ENCODE measurements around the gene PVR.
A peak's percentile ranks its signal among the peaks of the same experiment; 100 is the strongest.

PVR gene

GRCh38 chr19:44642377-44642776, 1.3 kb upstream of the PVR start:
- no peak for DNase-seq (ENCODE audit: low read depth in 1 of 2, low spot score in 1 of 2)

- DNase-seq (ENCODE audit: low read depth in 1 of 2, low spot score in 1 of 2): no peak
Measured at GRCh38 chr19:44644402-44645016, 799 bp downstream of the PVR start.

GRCh38 chr19:44645407-44646048, 1.8 kb downstream of the PVR start:
- DNase-seq (ENCODE audit: low read depth in 1 of 2, low spot score in 1 of 2): no peak

DNA sequence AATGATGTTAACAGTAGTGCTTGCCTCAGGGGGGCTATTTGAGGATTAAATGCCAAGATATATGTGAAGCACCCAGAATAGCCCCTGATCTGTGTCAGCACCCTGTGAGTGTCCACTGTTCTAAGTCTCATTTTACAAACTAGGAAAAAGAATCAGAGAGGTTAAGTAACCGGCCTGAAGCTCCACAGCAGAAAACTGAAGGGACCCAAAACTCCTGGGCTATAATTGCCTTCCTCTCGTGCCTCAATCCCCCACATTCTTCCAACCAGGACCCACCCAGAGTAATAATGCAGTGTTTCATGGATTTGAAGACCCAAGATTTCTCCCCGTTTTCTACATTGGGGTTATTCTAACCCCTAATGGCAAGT, 2.3 kb downstream of the PVR start:
- DNase-seq (ENCODE audit: low read depth in 1 of 2, low spot score in 1 of 2): no peak

DNA sequence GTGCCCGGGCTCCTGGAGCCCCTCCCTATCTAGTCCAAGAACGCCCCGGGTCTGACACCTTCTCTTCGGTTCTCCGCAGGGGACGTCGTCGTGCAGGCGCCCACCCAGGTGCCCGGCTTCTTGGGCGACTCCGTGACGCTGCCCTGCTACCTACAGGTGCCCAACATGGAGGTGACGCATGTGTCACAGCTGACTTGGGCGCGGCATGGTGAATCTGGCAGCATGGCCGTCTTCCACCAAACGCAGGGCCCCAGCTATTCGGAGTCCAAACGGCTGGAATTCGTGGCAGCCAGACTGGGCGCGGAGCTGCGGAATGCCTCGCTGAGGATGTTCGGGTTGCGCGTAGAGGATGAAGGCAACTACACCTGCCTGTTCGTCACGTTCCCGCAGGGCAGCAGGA, 3.4 kb downstream of the PVR start:
- no peak for DNase-seq (ENCODE audit: low read depth in 1 of 2, low spot score in 1 of 2)

GRCh38 chr19:44648631-44649251, 5.0 kb downstream of the PVR start:
- no peak for DNase-seq (ENCODE audit: low read depth in 1 of 2, low spot score in 1 of 2)

DNA sequence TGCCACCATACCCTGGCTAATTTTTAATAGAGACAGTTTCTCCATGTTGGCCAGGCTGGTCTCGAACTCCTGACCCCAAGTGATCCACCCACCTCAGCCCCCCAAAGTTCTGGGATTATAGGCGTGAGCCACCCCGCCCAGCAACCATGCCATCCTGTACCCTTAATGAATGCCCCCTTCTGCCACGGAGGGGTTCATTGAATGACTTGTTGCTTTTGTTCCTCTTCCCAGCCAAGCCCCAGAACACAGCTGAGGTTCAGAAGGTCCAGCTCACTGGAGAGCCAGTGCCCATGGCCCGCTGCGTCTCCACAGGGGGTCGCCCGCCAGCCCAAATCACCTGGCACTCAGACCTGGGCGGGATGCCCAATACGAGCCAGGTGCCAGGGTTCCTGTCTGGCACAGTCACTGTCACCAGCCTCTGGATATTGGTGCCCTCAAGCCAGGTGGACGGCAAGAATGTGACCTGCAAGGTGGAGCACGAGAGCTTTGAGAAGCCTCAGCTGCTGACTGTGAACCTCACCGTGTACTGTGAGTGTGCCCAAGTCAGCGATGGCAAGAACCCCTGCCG, 6.0 kb downstream of the PVR start:
- no peak for DNase-seq (ENCODE audit: low read depth in 1 of 2, low spot score in 1 of 2)

DNA sequence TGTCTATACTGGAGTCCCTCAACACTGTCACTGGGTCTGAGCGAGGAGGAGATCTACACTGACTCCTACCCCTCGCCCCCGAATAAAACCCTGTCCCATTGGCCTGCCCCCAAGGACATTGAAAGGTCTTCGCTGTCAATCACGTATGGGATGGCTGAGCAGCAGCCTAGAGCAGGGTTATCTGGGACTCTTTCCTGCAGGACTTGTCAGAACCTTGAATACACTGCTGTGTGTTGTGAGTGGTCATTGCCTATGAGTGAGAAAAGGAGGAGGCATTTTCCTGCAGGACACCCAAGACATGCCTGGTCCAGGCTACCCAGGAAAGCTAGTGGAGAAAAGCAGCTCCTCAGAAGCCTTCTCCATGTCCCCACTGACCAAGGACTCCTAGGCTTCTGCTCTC, 9.6 kb downstream of the PVR start:
- no peak for DNase-seq (ENCODE audit: low read depth in 1 of 2, low spot score in 1 of 2)

- DNase-seq (ENCODE audit: low read depth in 1 of 2, low spot score in 1 of 2): peak; percentile 9 to 32
Measured at GRCh38 chr19:44653977-44654774, 10.5 kb downstream of the PVR start.

GRCh38 chr19:44657211-44657921, 13.7 kb downstream of the PVR start:
- DNase-seq (ENCODE audit: low read depth in 1 of 2, low spot score in 1 of 2): peak; percentile 37 to 41

DNA sequence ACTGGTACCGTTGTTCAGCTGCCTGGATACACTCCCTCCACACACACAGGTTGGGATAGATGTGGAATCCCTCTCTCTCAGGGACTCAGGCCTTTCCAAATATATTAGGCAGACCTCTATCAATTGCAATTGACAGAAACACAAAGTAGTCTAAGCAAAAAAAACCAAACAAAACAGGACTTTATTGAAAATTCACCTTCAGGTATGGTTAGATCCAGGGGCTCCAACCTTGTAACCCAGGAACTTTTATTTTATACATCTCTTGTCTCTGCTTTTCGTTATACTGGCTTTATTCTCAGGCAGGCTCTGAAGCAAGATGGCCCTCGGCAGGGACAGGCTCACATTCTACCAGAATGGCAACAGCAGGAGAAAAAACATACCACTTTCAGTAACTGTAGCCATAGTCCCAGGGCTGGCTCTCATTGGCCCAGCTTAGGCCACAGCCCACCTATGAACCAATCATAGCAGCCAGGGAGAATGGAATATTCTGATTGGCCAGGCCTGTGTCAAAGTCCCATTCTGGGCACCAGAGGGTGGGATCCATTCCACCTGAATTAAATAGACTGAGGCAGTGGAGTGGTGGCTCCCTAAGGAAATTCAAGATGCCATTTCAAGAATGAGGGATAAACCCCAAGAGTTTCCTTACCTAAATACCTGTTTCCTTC, 14.5 kb downstream of the PVR start:
- DNase-seq (ENCODE audit: low read depth in 1 of 2, low spot score in 1 of 2): no peak

- no peak for DNase-seq (ENCODE audit: low read depth in 1 of 2, low spot score in 1 of 2)
Measured at GRCh38 chr19:44660081-44660480, 16.4 kb downstream of the PVR start.

- no peak for DNase-seq (ENCODE audit: low read depth in 1 of 2, low spot score in 1 of 2)
Measured at GRCh38 chr19:44661205-44661604, 17.5 kb downstream of the PVR start.

DNA sequence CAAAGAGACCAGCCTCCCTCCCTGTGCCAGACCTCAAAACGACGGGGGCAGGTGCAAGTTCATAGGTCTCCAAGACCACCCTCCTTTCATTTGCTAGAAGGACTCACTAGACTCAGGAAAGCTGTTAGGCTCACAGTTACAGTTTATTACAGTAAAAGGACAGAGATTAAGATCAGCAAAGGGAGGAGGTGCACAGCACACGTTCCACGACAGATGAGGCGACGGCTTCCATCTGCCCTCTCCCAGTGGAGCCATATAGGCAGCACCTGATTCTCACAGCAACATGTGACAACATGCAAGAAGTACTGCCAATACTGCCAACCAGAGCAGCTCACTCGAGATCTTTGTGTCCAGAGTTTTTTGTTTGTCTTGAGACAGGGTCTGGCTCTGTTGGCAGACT, 18.2 kb downstream of the PVR start:
- no peak for DNase-seq (ENCODE audit: low read depth in 1 of 2, low spot score in 1 of 2)

DNA sequence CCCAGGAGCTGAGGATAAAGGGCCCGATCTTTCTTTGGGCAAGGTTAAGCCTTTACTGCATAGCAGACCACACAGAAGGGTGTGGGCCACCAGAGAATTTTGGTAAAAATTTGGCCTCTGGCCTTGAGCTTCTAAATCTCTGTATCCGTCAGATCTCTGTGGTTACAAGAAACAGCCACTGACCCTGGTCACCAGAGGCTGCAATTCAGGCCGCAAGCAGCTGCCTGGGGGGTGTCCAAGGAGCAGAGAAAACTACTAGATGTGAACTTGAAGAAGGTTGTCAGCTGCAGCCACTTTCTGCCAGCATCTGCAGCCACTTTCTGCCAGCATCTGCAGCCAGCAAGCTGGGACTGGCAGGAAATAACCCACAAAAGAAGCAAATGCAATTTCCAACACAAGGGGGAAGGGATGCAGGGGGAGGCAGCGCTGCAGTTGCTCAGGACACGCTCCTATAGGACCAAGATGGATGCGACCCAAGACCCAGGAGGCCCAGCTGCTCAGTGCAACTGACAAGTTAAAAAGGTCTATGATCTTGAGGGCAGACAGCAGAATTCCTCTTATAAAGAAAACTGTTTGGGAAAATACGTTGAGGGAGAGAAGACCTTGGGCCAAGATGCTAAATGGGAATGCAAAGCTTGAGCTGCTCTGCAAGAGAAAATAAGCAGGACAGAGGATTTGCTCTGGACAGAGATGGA, 19.1 kb downstream of the PVR start:
- no peak for DNase-seq (ENCODE audit: low read depth in 1 of 2, low spot score in 1 of 2)

DNA sequence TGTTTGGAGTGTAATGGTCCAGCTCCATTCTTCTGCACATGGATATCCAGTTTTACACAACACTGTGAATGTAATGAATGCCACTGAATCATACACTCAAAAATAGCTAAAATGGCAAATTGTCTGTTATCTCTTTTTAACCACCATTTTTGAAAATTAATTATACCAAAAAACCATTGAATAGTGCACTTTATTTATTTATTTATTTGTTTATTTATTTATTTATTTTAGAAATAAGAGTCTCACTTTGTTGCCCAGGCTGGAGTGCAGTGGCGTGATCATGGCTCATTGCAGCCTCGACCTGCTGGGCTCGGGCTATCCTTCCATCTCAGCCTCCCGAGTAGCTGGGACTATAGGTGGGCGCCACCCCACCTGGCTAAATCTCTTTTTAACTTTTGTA, 20.3 kb downstream of the PVR start:
- DNase-seq (ENCODE audit: low read depth in 1 of 2, low spot score in 1 of 2): no peak

DNA sequence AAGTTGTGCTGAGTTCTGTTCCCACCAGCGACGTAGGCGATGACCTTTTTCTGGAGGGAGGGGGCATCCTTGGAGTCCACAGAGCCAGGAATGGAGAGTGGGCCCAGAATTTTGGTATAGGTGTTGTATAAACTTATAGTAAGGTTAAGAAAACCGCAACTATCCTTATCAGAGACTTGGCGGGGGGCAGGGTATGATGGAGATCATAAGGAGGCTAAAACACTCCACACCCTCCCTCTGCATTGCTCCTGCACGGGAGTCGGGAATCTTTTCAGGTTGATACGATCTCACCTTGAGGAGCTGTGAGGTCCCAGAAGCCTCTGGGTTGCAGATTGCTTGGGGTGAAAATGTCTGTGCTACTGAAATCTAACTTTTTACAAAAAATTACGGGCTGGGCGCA, 21.3 kb downstream of the PVR start:
- DNase-seq (ENCODE audit: low read depth in 1 of 2, low spot score in 1 of 2): no peak

- DNase-seq (ENCODE audit: low read depth in 1 of 2, low spot score in 1 of 2): no peak
Measured at GRCh38 chr19:44666852-44667556, 23.3 kb downstream of the PVR start.

Measured in activated T-helper 1 cell treated with anti-CD3 and anti-CD28 coated beads, Interleukin-2, amount 50 U/mL, for 16 hours (primary cell).